WTC11 (cell line): ENCODE results near the gene CXCR1.

ENCODE experiments used
- ATF3 ChIP-seq: sonication (generic); formaldehyde crosslinking; conservative IDR thresholded peaks from 2 replicates; pipeline ENCODE4 v1.8.1; 2022; ENCODE audit warnings: mild to moderate bottlenecking, missing genetic modification reagents
- ELF4 ChIP-seq: sonication (generic); formaldehyde crosslinking; IDR thresholded peaks from 2 replicates; pipeline ENCODE4 v1.8.1; 2022; ENCODE audit warnings: low read depth, mild to moderate bottlenecking, moderate library complexity, missing genetic modification reagents
- NFYB ChIP-seq: sonication (generic); formaldehyde crosslinking; conservative IDR thresholded peaks from 2 replicates; pipeline ENCODE4 v1.8.0; 2022; ENCODE audit warnings: low read depth, missing genetic modification reagents
- ZNF232 ChIP-seq: sonication (generic); formaldehyde crosslinking; IDR thresholded peaks from 2 replicates; pipeline ENCODE4 v1.8.0; 2022; ENCODE audit warnings: mild to moderate bottlenecking, missing genetic modification reagents
- ZNF263 ChIP-seq: sonication (generic); formaldehyde crosslinking; IDR thresholded peaks from 2 replicates; pipeline ENCODE4 v1.8.1; 2022; ENCODE audit warnings: low read depth, mild to moderate bottlenecking, moderate library complexity, missing genetic modification reagents
- ZNF671 ChIP-seq: fragments of 250-450 bp; sonication (Bioruptor Pico); IDR thresholded peaks from 2 replicates; pipeline ENCODE4 v1.8.0; 2021; ENCODE audit warnings: mild to moderate bottlenecking
- TF ChIP-seq, protein P1 (sequence below): fragments of 200-600 bp; IDR thresholded peaks from 2 replicates; pipeline ENCODE4 v1.8.0; 2022; ENCODE audit warnings: antibody characterized with exemption
- TF ChIP-seq, protein P2 (sequence below): sonication (generic); formaldehyde crosslinking; IDR thresholded peaks from 2 replicates; pipeline ENCODE4 v1.8.1; 2023; ENCODE audit warnings: mild to moderate bottlenecking, missing genetic modification reagents, moderate library complexity
- TF ChIP-seq, protein P3 (sequence below): sonication (generic); formaldehyde crosslinking; IDR thresholded peaks from 2 replicates; pipeline ENCODE4 v1.8.1; 2023; ENCODE audit warnings: mild to moderate bottlenecking, missing genetic modification reagents, borderline replicate concordance

- TF ChIP-seq, protein P1, sequence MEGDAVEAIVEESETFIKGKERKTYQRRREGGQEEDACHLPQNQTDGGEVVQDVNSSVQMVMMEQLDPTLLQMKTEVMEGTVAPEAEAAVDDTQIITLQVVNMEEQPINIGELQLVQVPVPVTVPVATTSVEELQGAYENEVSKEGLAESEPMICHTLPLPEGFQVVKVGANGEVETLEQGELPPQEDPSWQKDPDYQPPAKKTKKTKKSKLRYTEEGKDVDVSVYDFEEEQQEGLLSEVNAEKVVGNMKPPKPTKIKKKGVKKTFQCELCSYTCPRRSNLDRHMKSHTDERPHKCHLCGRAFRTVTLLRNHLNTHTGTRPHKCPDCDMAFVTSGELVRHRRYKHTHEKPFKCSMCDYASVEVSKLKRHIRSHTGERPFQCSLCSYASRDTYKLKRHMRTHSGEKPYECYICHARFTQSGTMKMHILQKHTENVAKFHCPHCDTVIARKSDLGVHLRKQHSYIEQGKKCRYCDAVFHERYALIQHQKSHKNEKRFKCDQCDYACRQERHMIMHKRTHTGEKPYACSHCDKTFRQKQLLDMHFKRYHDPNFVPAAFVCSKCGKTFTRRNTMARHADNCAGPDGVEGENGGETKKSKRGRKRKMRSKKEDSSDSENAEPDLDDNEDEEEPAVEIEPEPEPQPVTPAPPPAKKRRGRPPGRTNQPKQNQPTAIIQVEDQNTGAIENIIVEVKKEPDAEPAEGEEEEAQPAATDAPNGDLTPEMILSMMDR = no peak
- TF ChIP-seq, protein P2, sequence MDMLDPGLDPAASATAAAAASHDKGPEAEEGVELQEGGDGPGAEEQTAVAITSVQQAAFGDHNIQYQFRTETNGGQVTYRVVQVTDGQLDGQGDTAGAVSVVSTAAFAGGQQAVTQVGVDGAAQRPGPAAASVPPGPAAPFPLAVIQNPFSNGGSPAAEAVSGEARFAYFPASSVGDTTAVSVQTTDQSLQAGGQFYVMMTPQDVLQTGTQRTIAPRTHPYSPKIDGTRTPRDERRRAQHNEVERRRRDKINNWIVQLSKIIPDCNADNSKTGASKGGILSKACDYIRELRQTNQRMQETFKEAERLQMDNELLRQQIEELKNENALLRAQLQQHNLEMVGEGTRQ (CRISPR knock-in tag) = no peak
- TF ChIP-seq ZNF232 = no peak
- TF ChIP-seq ELF4 (CRISPR knock-in tag) = no peak
- TF ChIP-seq ATF3 (CRISPR knock-in tag) = no peak
- TF ChIP-seq ZNF671 (CRISPR knock-in tag) = no peak
- TF ChIP-seq NFYB (CRISPR knock-in tag) = no peak
- no peak for TF ChIP-seq ZNF263 (CRISPR knock-in tag)
- TF ChIP-seq, protein P3, sequence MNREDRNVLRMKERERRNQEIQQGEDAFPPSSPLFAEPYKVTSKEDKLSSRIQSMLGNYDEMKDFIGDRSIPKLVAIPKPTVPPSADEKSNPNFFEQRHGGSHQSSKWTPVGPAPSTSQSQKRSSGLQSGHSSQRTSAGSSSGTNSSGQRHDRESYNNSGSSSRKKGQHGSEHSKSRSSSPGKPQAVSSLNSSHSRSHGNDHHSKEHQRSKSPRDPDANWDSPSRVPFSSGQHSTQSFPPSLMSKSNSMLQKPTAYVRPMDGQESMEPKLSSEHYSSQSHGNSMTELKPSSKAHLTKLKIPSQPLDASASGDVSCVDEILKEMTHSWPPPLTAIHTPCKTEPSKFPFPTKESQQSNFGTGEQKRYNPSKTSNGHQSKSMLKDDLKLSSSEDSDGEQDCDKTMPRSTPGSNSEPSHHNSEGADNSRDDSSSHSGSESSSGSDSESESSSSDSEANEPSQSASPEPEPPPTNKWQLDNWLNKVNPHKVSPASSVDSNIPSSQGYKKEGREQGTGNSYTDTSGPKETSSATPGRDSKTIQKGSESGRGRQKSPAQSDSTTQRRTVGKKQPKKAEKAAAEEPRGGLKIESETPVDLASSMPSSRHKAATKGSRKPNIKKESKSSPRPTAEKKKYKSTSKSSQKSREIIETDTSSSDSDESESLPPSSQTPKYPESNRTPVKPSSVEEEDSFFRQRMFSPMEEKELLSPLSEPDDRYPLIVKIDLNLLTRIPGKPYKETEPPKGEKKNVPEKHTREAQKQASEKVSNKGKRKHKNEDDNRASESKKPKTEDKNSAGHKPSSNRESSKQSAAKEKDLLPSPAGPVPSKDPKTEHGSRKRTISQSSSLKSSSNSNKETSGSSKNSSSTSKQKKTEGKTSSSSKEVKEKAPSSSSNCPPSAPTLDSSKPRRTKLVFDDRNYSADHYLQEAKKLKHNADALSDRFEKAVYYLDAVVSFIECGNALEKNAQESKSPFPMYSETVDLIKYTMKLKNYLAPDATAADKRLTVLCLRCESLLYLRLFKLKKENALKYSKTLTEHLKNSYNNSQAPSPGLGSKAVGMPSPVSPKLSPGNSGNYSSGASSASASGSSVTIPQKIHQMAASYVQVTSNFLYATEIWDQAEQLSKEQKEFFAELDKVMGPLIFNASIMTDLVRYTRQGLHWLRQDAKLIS (CRISPR knock-in tag) = no peak
These were observed 37.8 kb downstream of the CXCR1 start for GRCh38 chr2:218128781-218129457.
